HCT116 (cell line): ENCODE data around the gene SRSF5. TPM values are rescaled to one million over a fixed set of nuclear protein-coding genes. Genes with fewer than 3 reads are reported as not detected.

Source experiments
- ATAC-seq: fragments of 200-7000 bp; cut with Tn5 transposase; 2 replicates; pipeline ENCODE4 v1.9.1; 2020; ENCODE audit warnings: mild to moderate bottlenecking, moderate library complexity
- BruUV-seq: library from RNA; stranded (reverse); fragments of 400-500 nt; replicated peaks from 2 replicates; lab custom pipeline; 2021; lab: Mats Ljungman, UMichigan
- CTCF ChIA-PET: fragments of 300-600 bp; sonication (Branson Sonifier 250); formaldehyde crosslinking; loops from one replicate; lab custom pipeline; 2021; ENCODE audit warnings: antibody characterized with exemption; lab: Charles Lee
- POLR2A ChIA-PET: fragments of 300-600, 350-600 bp; sonication (Branson Sonifier 250); formaldehyde crosslinking; loops from one replicate; lab custom pipeline; 2021; ENCODE audit warnings: antibody characterized with exemption; lab: Charles Lee
- RAD21 ChIA-PET, 2 experiments: fragments of 300-600 bp; sonication (Branson Sonifier 250); formaldehyde crosslinking; loops; one replicate each; lab custom pipeline; 2023; ENCODE audit warnings: low total read pairs in 2 of 2; ENCODE audit not compliant: uncharacterized antibody in 2 of 2, unreplicated experiment in 2 of 2, low non-redundant PET in 1 of 2; lab: Charles Lee
- DNase-seq: peaks from one replicate; pipeline ENCODE4 v3.0.0-alpha.2; 2010; ENCODE audit warnings: low read depth, low spot score
- H2AFZ ChIP-seq: fragments of 200-600 bp; shearing (Covaris generic), sonication (generic); 2 replicates; pipeline ENCODE4 v1.6.1; 2017; ENCODE audit warnings: low read depth, mixed run types, mixed read lengths, antibody characterized with exemption, low read length; ENCODE audit not compliant: poor library complexity, severe bottlenecking
- H3K27ac ChIP-seq: 2 replicates; pipeline ENCODE4 v1.5.1; 2012; ENCODE audit warnings: low read depth, low read length
- H3K27me3 ChIP-seq: fragments of 200-600 bp; sonication (generic); 2 replicates; pipeline ENCODE4 v1.6.1; 2016; ENCODE audit warnings: mixed run types, low read length, mixed read lengths; ENCODE audit not compliant: insufficient read depth
- H3K36me3 ChIP-seq, 2 experiments: fragments of 200-500 bp in 1 of 2; fragments of 200-600 bp in 1 of 2; sonication (Bioruptor generic) in 1 of 2; sonication (generic) in 1 of 2; 2 replicates each; pipeline versions ENCODE4 v1.5.1 to v1.6.1; 2014 to 2016; ENCODE audit warnings: low read length in 2 of 2, inconsistent platforms in 1 of 2, mixed read lengths in 1 of 2, mixed run types in 1 of 2; ENCODE audit not compliant: insufficient read depth in 2 of 2, control insufficient read depth in 1 of 2
- H3K4me1 ChIP-seq, 2 experiments: fragments of 200-600 bp in 1 of 2; sonication (generic) in 1 of 2; 2 replicates each; pipeline versions ENCODE4 v1.5.1 to v1.6.1; 2012 to 2017; ENCODE audit warnings: low read length in 2 of 2, inconsistent platforms in 1 of 2, mild to moderate bottlenecking in 1 of 2, mixed read lengths in 1 of 2, mixed run types in 1 of 2, moderate library complexity in 1 of 2; ENCODE audit not compliant: insufficient read depth in 2 of 2, control insufficient read depth in 1 of 2
- H3K4me2 ChIP-seq: fragments of 200-600 bp; sonication (generic); 2 replicates; pipeline ENCODE4 v1.6.1; 2017; ENCODE audit warnings: mixed run types, low read length, mixed read lengths
- H3K4me3 ChIP-seq, 2 experiments: fragments of 200-600 bp in 1 of 2; sonication (generic) in 1 of 2; replicated peaks in 1 of 2; 2 replicates each; pipeline ENCODE4 v1.5.1; 2011 to 2016; ENCODE audit warnings: low read length in 2 of 2, control low read depth in 1 of 2, low read depth in 1 of 2, mild to moderate bottlenecking in 1 of 2, mixed read lengths in 1 of 2, mixed run types in 1 of 2
- H3K79me2 ChIP-seq: fragments of 200-600 bp; sonication (generic); 2 replicates; pipeline ENCODE4 v1.6.1; 2017; ENCODE audit warnings: mild to moderate bottlenecking, mixed run types, low read length, moderate library complexity, mixed read lengths; ENCODE audit not compliant: insufficient read depth
- H3K9ac ChIP-seq: fragments of 200-600 bp; sonication (generic); 2 replicates; pipeline ENCODE4 v1.6.1; 2016; ENCODE audit warnings: low read length, mixed read lengths
- H3K9me2 ChIP-seq: fragments of 200-600 bp; sonication (generic), shearing (Covaris generic); 2 replicates; pipeline ENCODE4 v1.6.1; 2017; ENCODE audit warnings: mixed run types, mild to moderate bottlenecking, moderate library complexity; ENCODE audit not compliant: insufficient read depth
- H3K9me3 ChIP-seq, 2 experiments: fragments of 200-500 bp in 1 of 2; fragments of 200-600 bp in 1 of 2; sonication (Bioruptor generic) in 1 of 2; sonication (generic) in 1 of 2; 2 replicates each; pipeline ENCODE4 v1.6.1; 2014 to 2017; ENCODE audit warnings: low read length in 2 of 2, mixed read lengths in 2 of 2, inconsistent platforms in 1 of 2, low read depth in 1 of 2, mild to moderate bottlenecking in 1 of 2, mixed run types in 1 of 2, moderate library complexity in 1 of 2; ENCODE audit not compliant: control insufficient read depth in 1 of 2, insufficient read depth in 1 of 2
- H4K20me1 ChIP-seq: fragments of 200-600 bp; sonication (generic), shearing (Covaris generic); 2 replicates; pipeline ENCODE4 v1.6.1; 2017; ENCODE audit warnings: mixed run types, mild to moderate bottlenecking, moderate library complexity; ENCODE audit not compliant: insufficient read depth
- CBX3 ChIP-seq: IDR thresholded peaks from 2 replicates; pipeline ENCODE4 v1.6.1; 2012; ENCODE audit warnings: low read depth
- CEBPB ChIP-seq: IDR thresholded peaks from 2 replicates; pipeline ENCODE4 v1.6.1; 2012; ENCODE audit warnings: low read depth
- EGR1 ChIP-seq: IDR thresholded peaks from 2 replicates; pipeline ENCODE4 v1.6.1; 2012; ENCODE audit warnings: low read depth
- ELF1 ChIP-seq: IDR thresholded peaks from 2 replicates; pipeline ENCODE4 v1.6.1; 2012; ENCODE audit warnings: low read depth, borderline replicate concordance
- EZH2 ChIP-seq: fragments of 200-600 bp; sonication (generic); IDR thresholded peaks from 2 replicates; pipeline ENCODE4 v1.6.1; 2017; ENCODE audit warnings: antibody characterized with exemption, mixed run types
- EZH2phosphoT487 ChIP-seq: fragments of 200-600 bp; IDR thresholded peaks from 2 replicates; pipeline ENCODE4 v1.6.1; 2018; ENCODE audit warnings: antibody characterized with exemption, borderline replicate concordance
- FOSL1 ChIP-seq: IDR thresholded peaks from 2 replicates; pipeline ENCODE4 v1.6.1; 2012; ENCODE audit warnings: low read depth
- POLR2A ChIP-seq: IDR thresholded peaks from 2 replicates; pipeline ENCODE4 v1.7.0; 2011; ENCODE audit warnings: borderline replicate concordance; ENCODE audit not compliant: insufficient read depth, insufficient read length; ENCODE audit errors: extremely low read depth
- POLR2AphosphoS5 ChIP-seq: IDR thresholded peaks from 2 replicates; pipeline ENCODE4 v1.6.1; 2011; ENCODE audit warnings: mild to moderate bottlenecking, low read depth, low read length, moderate library complexity
- RAD21 ChIP-seq: IDR thresholded peaks from 2 replicates; pipeline ENCODE4 v1.6.1; 2012; ENCODE audit warnings: low read depth, mild to moderate bottlenecking
- REST ChIP-seq: IDR thresholded peaks from 2 replicates; pipeline ENCODE4 v1.6.1; 2012; ENCODE audit warnings: low read depth
- SIN3A ChIP-seq: IDR thresholded peaks from 2 replicates; pipeline ENCODE4 v1.6.1; 2012; ENCODE audit warnings: low read depth
- SP1 ChIP-seq: IDR thresholded peaks from 2 replicates; pipeline ENCODE4 v1.6.1; 2012; ENCODE audit warnings: low read depth
- SRF ChIP-seq: IDR thresholded peaks from 2 replicates; pipeline ENCODE4 v1.6.1; 2012; ENCODE audit warnings: low read depth
- TCF7L2 ChIP-seq: IDR thresholded peaks from 2 replicates; pipeline ENCODE4 v1.7.0; 2011; ENCODE audit warnings: borderline replicate concordance, inconsistent platforms; ENCODE audit not compliant: insufficient read depth, insufficient read length; ENCODE audit errors: extremely low read depth
- YY1 ChIP-seq: IDR thresholded peaks from 2 replicates; pipeline ENCODE4 v1.6.1; 2011; ENCODE audit warnings: low read length, low read depth, moderate library complexity, mild to moderate bottlenecking; ENCODE audit not compliant: insufficient replicate concordance; ENCODE audit errors: extremely low read depth
- ZBTB33 ChIP-seq: IDR thresholded peaks from 2 replicates; pipeline ENCODE4 v1.6.1; 2011; ENCODE audit warnings: mild to moderate bottlenecking, low read length, moderate library complexity; ENCODE audit not compliant: insufficient replicate concordance; ENCODE audit errors: extremely low read depth
- ZFX ChIP-seq: fragments of 450-650 bp; IDR thresholded peaks from 2 replicates; pipeline ENCODE4 v1.6.1; 2017
- ZNF274 ChIP-seq: fragments of 200-500 bp; sonication (Bioruptor generic); IDR thresholded peaks from 2 replicates; pipeline ENCODE4 v1.6.1; 2014; ENCODE audit warnings: mild to moderate bottlenecking, low read depth, low read length, inconsistent platforms
- intact Hi-C: fragments of 100-400 bp; cut with micrococcal nuclease; formaldehyde crosslinking; loops from 2 replicates; pipeline ENCODE4 v1.10.0; 2022
- total RNA-seq: library from RNA; stranded (reverse); gene quantifications from one replicate; pipeline ENCODE4 v1.2.1, GENCODE V29; 2021; ENCODE audit not compliant: unreplicated experiment

The SRSF5 gene
- total RNA-seq, 1 experiment from 2014 or later, result 258 TPM

GRCh38 chr14:69797573-69798338 is 30.8 kb downstream of the SRSF5 start:
- H3K27ac ChIP-seq, result no peak overlapping the region
- ChIA-PET RAD21 (no interaction called here), POLR2A (no interaction called here), CTCF (no interaction called here)
- no peak overlapping the region for H3K9ac ChIP-seq
- no peak overlapping the region for H2AFZ ChIP-seq
- no peaks in the 10 kb centered on the region for H3K9me3 ChIP-seq
- H3K4me2 ChIP-seq, result no peak overlapping the region
- H3K79me2 ChIP-seq, result no peaks in the 10 kb centered on the region
- no TSS peak for BruUV-seq
- intact Hi-C loops, result no loop called here
- DNase-seq (no peak), ATAC-seq (no peak)
- no peaks in the 10 kb centered on the region for H3K4me1 ChIP-seq
- H3K36me3 ChIP-seq, result no peaks in the 10 kb centered on the region
- no peak overlapping the region for H3K4me3 ChIP-seq
- 0 out of 2 replicates have a peak, but pooled peaks cover 4% of the 10 kb centered on the region for H3K27me3 ChIP-seq
- no peaks in the 10 kb centered on the region for H4K20me1 ChIP-seq
- no peak for TF ChIP-seq FOSL1
- no peak for TF ChIP-seq EZH2
- no peak for TF ChIP-seq ZBTB33
- TF ChIP-seq REST, result no peak
- TF ChIP-seq SP1, result no peak
- TF ChIP-seq SRF, result no peak
- TF ChIP-seq SIN3A, result no peak
- TF ChIP-seq ELF1, result no peak
- no peak for TF ChIP-seq POLR2A
- TF ChIP-seq CBX3, result no peak
- no peak for TF ChIP-seq YY1
- TF ChIP-seq CEBPB, result no peak
- no peak for TF ChIP-seq TCF7L2
- no peak for TF ChIP-seq EGR1
- no peak for TF ChIP-seq EZH2phosphoT487
- TF ChIP-seq RAD21, result no peak
- no peak for TF ChIP-seq POLR2AphosphoS5
- TF ChIP-seq ZFX, result no peak
- no peak for TF ChIP-seq ZNF274
- H3K9me2 ChIP-seq, result no peaks in the 10 kb centered on the region
